ENCODE measurements around the gene UMODL1. TPM values are rescaled to one million over a fixed set of nuclear protein-coding genes. Genes with fewer than 3 reads are reported as not detected.

The UMODL1 gene
- total RNA-seq, 1 experiment from 2014 or later, result 0.20 TPM

DNA sequence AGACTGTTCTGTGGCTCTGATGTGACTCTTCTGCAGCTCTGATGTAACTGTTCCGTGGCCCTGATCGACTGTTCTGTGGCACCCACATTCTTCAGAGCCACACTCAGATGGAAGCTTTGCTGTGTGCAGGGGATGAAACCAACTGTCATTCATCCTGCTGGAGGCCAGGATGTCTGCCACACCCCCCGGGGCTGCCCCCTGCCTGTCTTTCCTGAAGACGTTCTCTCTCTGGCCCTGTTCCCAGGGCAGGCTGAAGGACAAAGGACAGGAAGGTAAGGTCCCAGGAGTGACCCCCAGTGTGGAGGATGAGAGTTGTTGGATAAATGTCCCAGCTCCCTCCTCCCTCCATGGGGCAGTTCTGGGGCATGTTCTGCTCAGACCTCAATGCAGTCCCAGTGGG lies 29.4 kb upstream of the UMODL1 start:
- Histone ChIP-seq H3K27me3 (replicated peaks; ENCODE audit: control insufficient read depth, insufficient read depth, low read length) (no peaks in the 10 kb centered on the region), H3K9me3 (no peaks in the 10 kb centered on the region), H3K4me1 (peaks cover 20% of the 10 kb centered on the region), H3K4me3 (ENCODE audit: low read depth, low read length) (no peak overlapping the region), H3K36me3 (ENCODE audit: control insufficient read depth, insufficient read depth, low read length) (no peaks in the 10 kb centered on the region)
- Mint-ChIP-seq H3K27ac (ENCODE audit: unreplicated experiment) (no peak overlapping the region), H3K9me3 (ENCODE audit: unreplicated experiment) (peaks cover 8% of the 10 kb centered on the region), H3K4me1 (ENCODE audit: low read depth, unreplicated experiment) (peaks cover 23% of the 10 kb centered on the region), H3K4me3 (ENCODE audit: unreplicated experiment) (no peak overlapping the region), H3K27me3 (ENCODE audit: insufficient read depth, unreplicated experiment) (no peaks in the 10 kb centered on the region), H3K36me3 (ENCODE audit: insufficient read depth, unreplicated experiment) (no peaks in the 10 kb centered on the region)
- ChIA-PET CTCF (no interaction called here), POLR2A (no interaction called here)
- no peak for DNase-seq
- TF ChIP-seq, protein P1, sequence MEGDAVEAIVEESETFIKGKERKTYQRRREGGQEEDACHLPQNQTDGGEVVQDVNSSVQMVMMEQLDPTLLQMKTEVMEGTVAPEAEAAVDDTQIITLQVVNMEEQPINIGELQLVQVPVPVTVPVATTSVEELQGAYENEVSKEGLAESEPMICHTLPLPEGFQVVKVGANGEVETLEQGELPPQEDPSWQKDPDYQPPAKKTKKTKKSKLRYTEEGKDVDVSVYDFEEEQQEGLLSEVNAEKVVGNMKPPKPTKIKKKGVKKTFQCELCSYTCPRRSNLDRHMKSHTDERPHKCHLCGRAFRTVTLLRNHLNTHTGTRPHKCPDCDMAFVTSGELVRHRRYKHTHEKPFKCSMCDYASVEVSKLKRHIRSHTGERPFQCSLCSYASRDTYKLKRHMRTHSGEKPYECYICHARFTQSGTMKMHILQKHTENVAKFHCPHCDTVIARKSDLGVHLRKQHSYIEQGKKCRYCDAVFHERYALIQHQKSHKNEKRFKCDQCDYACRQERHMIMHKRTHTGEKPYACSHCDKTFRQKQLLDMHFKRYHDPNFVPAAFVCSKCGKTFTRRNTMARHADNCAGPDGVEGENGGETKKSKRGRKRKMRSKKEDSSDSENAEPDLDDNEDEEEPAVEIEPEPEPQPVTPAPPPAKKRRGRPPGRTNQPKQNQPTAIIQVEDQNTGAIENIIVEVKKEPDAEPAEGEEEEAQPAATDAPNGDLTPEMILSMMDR (IDR thresholded peaks at IDR 0.05; ENCODE audit: insufficient read depth in 1 of 2, low read depth in 1 of 2, low read length in 1 of 2, severe bottlenecking in 1 of 2, unreplicated experiment in 1 of 2), result no peak
- intact Hi-C loops (cut with micrococcal nuclease; ENCODE audit: unreplicated experiment), result no loop called here
- BruUV-seq (replicated peaks), result no TSS peak

DNA sequence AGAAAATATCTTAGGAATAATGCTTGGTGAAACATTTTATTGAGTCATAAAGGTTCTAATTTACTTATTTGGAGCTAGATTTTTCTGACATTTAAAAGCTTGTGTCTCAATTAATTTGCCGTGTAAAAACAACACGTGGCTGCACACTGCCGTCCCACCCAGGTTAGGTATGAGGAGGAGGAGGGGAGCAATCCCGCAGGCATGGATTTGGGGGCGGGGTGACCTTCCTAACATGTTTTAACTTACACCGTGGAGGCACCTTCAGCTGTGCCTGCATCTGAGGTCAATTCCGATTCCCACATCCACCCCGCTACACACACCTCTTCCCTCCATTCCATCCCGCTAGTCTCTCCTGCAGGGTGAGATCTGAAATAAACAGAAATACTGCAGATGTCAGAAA lies 28.5 kb upstream of the UMODL1 start:
- no peak overlapping the region for H3K27ac Mint-ChIP-seq (ENCODE audit: unreplicated experiment)
- BruUV-seq (replicated peaks), result no TSS peak
- POLR2A ChIA-PET, result no interaction called here
- no peaks in the 10 kb centered on the region for H3K36me3 Mint-ChIP-seq (ENCODE audit: insufficient read depth, unreplicated experiment)
- CTCF ChIA-PET, result no interaction called here
- no peaks in the 10 kb centered on the region for H3K27me3 ChIP-seq (replicated peaks; ENCODE audit: control insufficient read depth, insufficient read depth, low read length)
- DNase-seq, result no peak
- peaks cover 15% of the 10 kb centered on the region for H3K4me1 ChIP-seq
- peaks cover 8% of the 10 kb centered on the region for H3K9me3 Mint-ChIP-seq (ENCODE audit: unreplicated experiment)
- H3K9me3 ChIP-seq, result no peaks in the 10 kb centered on the region
- TF ChIP-seq, protein P1 (IDR thresholded peaks at IDR 0.05; ENCODE audit: insufficient read depth in 1 of 2, low read depth in 1 of 2, low read length in 1 of 2, severe bottlenecking in 1 of 2, unreplicated experiment in 1 of 2), result no peak
- peaks cover 18% of the 10 kb centered on the region for H3K4me1 Mint-ChIP-seq (ENCODE audit: low read depth, unreplicated experiment)
- H3K27me3 Mint-ChIP-seq (ENCODE audit: insufficient read depth, unreplicated experiment), result no peaks in the 10 kb centered on the region
- H3K4me3 Mint-ChIP-seq (ENCODE audit: unreplicated experiment), result no peak overlapping the region
- no peak overlapping the region for H3K4me3 ChIP-seq (ENCODE audit: low read depth, low read length)
- intact Hi-C loops (cut with micrococcal nuclease; ENCODE audit: unreplicated experiment), result no loop called here
- H3K36me3 ChIP-seq (ENCODE audit: control insufficient read depth, insufficient read depth, low read length), result no peaks in the 10 kb centered on the region

DNA sequence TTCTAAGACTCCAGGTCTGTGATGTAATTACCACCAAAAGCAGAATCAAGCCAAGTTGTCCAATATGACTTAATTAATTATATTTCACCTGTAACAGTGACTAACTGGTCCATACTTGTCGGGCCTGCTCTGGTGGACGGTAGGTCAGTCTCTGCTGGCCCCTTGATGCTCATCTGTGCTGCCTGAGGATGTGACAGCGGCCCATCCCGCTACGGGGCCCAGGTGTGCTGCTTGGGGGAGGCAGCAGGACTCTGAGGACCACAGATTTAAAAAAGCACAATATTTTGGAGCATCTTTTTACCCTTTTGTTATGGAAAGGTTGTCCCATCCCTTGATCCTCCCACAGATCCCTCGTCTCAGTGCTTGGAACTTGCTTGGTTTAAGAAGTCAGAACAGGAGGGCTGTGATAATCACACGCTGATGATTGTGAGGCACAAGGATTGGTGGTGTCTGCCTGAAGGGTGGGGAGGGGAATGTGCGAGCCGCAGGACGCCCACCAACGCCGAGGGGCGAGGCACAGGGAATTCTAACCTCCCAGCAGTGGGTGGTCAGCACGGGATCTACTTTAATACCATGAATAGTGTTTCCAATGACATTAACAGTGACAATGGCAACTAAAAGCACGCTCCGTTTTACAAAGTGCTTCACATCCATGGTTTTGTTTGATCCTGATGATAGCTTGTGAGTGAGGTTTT lies 27.8 kb upstream of the UMODL1 start:
- no peak for DNase-seq
- H3K9me3 ChIP-seq, result no peaks in the 10 kb centered on the region
- Mint-ChIP-seq H3K9me3 (ENCODE audit: unreplicated experiment) (peaks cover 7% of the 10 kb centered on the region), H3K4me3 (ENCODE audit: unreplicated experiment) (no peak overlapping the region), H3K27ac (ENCODE audit: unreplicated experiment) (no peak overlapping the region), H3K36me3 (ENCODE audit: insufficient read depth, unreplicated experiment) (no peaks in the 10 kb centered on the region), H3K27me3 (ENCODE audit: insufficient read depth, unreplicated experiment) (no peaks in the 10 kb centered on the region), H3K4me1 (ENCODE audit: low read depth, unreplicated experiment) (peaks cover 16% of the 10 kb centered on the region)
- TF ChIP-seq, protein P1 (IDR thresholded peaks at IDR 0.05; ENCODE audit: insufficient read depth in 1 of 2, low read depth in 1 of 2, low read length in 1 of 2, severe bottlenecking in 1 of 2, unreplicated experiment in 1 of 2), result no peak
- H3K4me1 ChIP-seq, result peaks cover 8% of the 10 kb centered on the region; the same call in 1 of the 2 replicates
- no peaks in the 10 kb centered on the region for H3K36me3 ChIP-seq (ENCODE audit: control insufficient read depth, insufficient read depth, low read length)
- H3K27me3 ChIP-seq (replicated peaks; ENCODE audit: control insufficient read depth, insufficient read depth, low read length), result no peaks in the 10 kb centered on the region
- no peak overlapping the region for H3K4me3 ChIP-seq (ENCODE audit: low read depth, low read length)
- ChIA-PET CTCF (no interaction called here), POLR2A (no interaction called here)
- intact Hi-C loops (cut with micrococcal nuclease; ENCODE audit: unreplicated experiment), result no loop called here
- no TSS peak for BruUV-seq (replicated peaks)
